K562 (cell line): ENCODE results near the gene HPS1. TPM values are rescaled to one million over a fixed set of nuclear protein-coding genes. Genes with fewer than 3 reads are reported as not detected.
A peak's percentile ranks its signal among the peaks of the same experiment; 100 is the strongest.

Experiments used
- ATAC-seq: fragments of 200-7000 bp; cut with Tn5 transposase; 3 replicates; pipeline ENCODE4 v1.9.1; 2020; ENCODE audit warnings: moderate library complexity
- BruUV-seq: library from RNA; stranded (reverse); fragments of 400-500 nt; replicated peaks from 2 replicates; lab custom pipeline; 2021; lab: Mats Ljungman, UMichigan
- CTCF ChIA-PET: fragments of 300-600 bp; formaldehyde crosslinking; extraction: SDS; loops from one replicate; lab custom pipeline; 2021; ENCODE audit warnings: low intra/inter-chr PET ratio; lab: Yijun Ruan, JAX
- POLR2A ChIA-PET: fragments of 300-600, 350-650 bp; sonication (Branson Sonifier 250); formaldehyde crosslinking; extraction: SDS; loops from one replicate; lab custom pipeline; 2021; ENCODE audit warnings: antibody characterized with exemption, inconsistent platforms; lab: Yijun Ruan, JAX
- DNase-seq, 4 experiments: peaks; one replicate each; pipeline versions ENCODE4 v3.0.0 to v3.0.0-alpha.2; 2011 to 2018; ENCODE audit warnings: low spot score in 3 of 4, mixed read lengths in 3 of 4; ENCODE audit errors: extremely low read depth in 1 of 4
- FAIRE-seq: peaks from 2 replicates; lab custom pipeline; 2011; peaks lifted over from hg19 to GRCh38; lab: Jason Lieb, UNC
- H2AFZ ChIP-seq: 2 replicates; pipeline ENCODE4 v1.6.0; 2011; ENCODE audit warnings: low read depth, low read length, control low read depth, inconsistent platforms
- H3K27ac ChIP-seq: fragments of 200-600 bp; 3 replicates; pipeline ENCODE4 v1.8.0; 2011; ENCODE audit warnings: low read depth, mild to moderate bottlenecking, control low read depth, inconsistent platforms, low read length, moderate library complexity, mixed read lengths; ENCODE audit errors: extremely low read depth
- H3K27me3 ChIP-seq, 2 experiments: fragments of 300-600 bp in 1 of 2; 2 replicates in 1 of 2; 3 replicates in 1 of 2; pipeline versions ENCODE4 v1.6.0 to v1.8.0; 2011; ENCODE audit warnings: inconsistent platforms in 2 of 2, low read length in 2 of 2, mild to moderate bottlenecking in 1 of 2, mixed read lengths in 1 of 2, moderate library complexity in 1 of 2; ENCODE audit not compliant: control insufficient read depth in 2 of 2, insufficient read depth in 2 of 2
- H3K36me3 ChIP-seq: fragments of 300-600 bp; 3 replicates; pipeline ENCODE4 v1.8.0; 2011; ENCODE audit warnings: mild to moderate bottlenecking, low read length, inconsistent platforms; ENCODE audit not compliant: control insufficient read depth, insufficient read depth
- H3K4me1 ChIP-seq, 2 experiments: fragments of 200-600 bp in 1 of 2; replicated peaks in 1 of 2; 2 replicates in 1 of 2; 3 replicates in 1 of 2; pipeline versions ENCODE4 v1.5.1 to v1.8.0; 2011; ENCODE audit warnings: inconsistent platforms in 2 of 2, low read length in 2 of 2, mild to moderate bottlenecking in 1 of 2, mixed read lengths in 1 of 2, moderate library complexity in 1 of 2; ENCODE audit not compliant: control insufficient read depth in 2 of 2, insufficient read depth in 2 of 2
- H3K4me2 ChIP-seq: 2 replicates; pipeline ENCODE4 v1.6.1; 2011; ENCODE audit warnings: low read length, control low read depth, inconsistent platforms, mixed read lengths; ENCODE audit not compliant: insufficient read depth
- H3K4me3 ChIP-seq: fragments of 200-600 bp; sonication (generic), shearing (Covaris generic); 2 replicates; pipeline ENCODE4 v1.5.1; 2016; ENCODE audit warnings: control low read depth, inconsistent platforms
- H3K79me2 ChIP-seq: fragments of 200-600 bp; 3 replicates; pipeline ENCODE4 v1.8.0; 2011; ENCODE audit warnings: low read length, inconsistent platforms; ENCODE audit not compliant: control insufficient read depth, insufficient read depth
- H3K9ac ChIP-seq, 2 experiments: 2 replicates each; pipeline versions ENCODE4 v1.6.0 to v1.6.1; 2011; ENCODE audit warnings: low read depth in 2 of 2, low read length in 2 of 2, control low read depth in 1 of 2, inconsistent platforms in 1 of 2, mild to moderate bottlenecking in 1 of 2, mixed read lengths in 1 of 2; ENCODE audit not compliant: insufficient read depth in 1 of 2
- H3K9me1 ChIP-seq: one replicate; pipeline ENCODE4 v1.6.0; 2011; ENCODE audit warnings: inconsistent platforms, mild to moderate bottlenecking, low read length, moderate library complexity; ENCODE audit not compliant: control insufficient read depth, insufficient read depth
- H3K9me3 ChIP-seq: replicated peaks from 2 replicates; pipeline ENCODE4 v1.5.1; 2011; ENCODE audit warnings: low read depth, low read length, inconsistent platforms; ENCODE audit not compliant: control insufficient read depth, insufficient read depth
- H4K20me1 ChIP-seq: replicated peaks from 2 replicates; pipeline ENCODE4 v1.6.1; 2011; ENCODE audit warnings: low read length, inconsistent platforms, mixed read lengths; ENCODE audit not compliant: control insufficient read depth, insufficient read depth
- ESRRB ChIP-seq: fragments of 250-450 bp; sonication (Bioruptor Pico); IDR thresholded peaks from 2 replicates; pipeline ENCODE4 v1.5.0; 2020; ENCODE audit warnings: mild to moderate bottlenecking, moderate library complexity, borderline replicate concordance
- FOXK1 ChIP-seq: sonication (generic); formaldehyde crosslinking; IDR thresholded peaks from 2 replicates; pipeline ENCODE4 v1.8.0; 2022; ENCODE audit warnings: missing genetic modification reagents, mild to moderate bottlenecking, borderline replicate concordance
- FOXM1 ChIP-seq, 2 experiments: fragments of 450-650 bp in 1 of 2; sonication (generic) in 1 of 2; formaldehyde crosslinking in 1 of 2; IDR thresholded peaks; 2 replicates each; pipeline versions ENCODE4 v1.6.1 to v1.9.0; 2017 to 2022; ENCODE audit warnings: low read depth in 2 of 2, mild to moderate bottlenecking in 2 of 2, missing genetic modification reagents in 1 of 2, moderate library complexity in 1 of 2
- HCFC1 ChIP-seq: IDR thresholded peaks from 2 replicates; pipeline ENCODE4 v1.6.1; 2012; ENCODE audit warnings: low read depth, low read length, improper control_type of control experiment
- HNRNPL ChIP-seq: fragments of 200-400 bp; formaldehyde crosslinking; IDR thresholded peaks from 2 replicates; pipeline ENCODE4 v1.6.1; 2017; ENCODE audit warnings: low read depth, mild to moderate bottlenecking, low read length
- MBD2 ChIP-seq: sonication (generic); IDR thresholded peaks from 2 replicates; pipeline ENCODE4 v1.6.1; 2016; ENCODE audit warnings: low read depth, borderline replicate concordance
- MYC ChIP-seq, 2 experiments: fragments of 250-450 bp in 1 of 2; sonication (Bioruptor Pico) in 1 of 2; IDR thresholded peaks; 2 replicates each; pipeline versions ENCODE4 v1.5.1 to v1.6.1; 2012 to 2021; ENCODE audit warnings: low read depth in 2 of 2, borderline replicate concordance in 1 of 2, improper control_type of control experiment in 1 of 2, low read length in 1 of 2, mild to moderate bottlenecking in 1 of 2, moderate library complexity in 1 of 2
- PTTG1 ChIP-seq: fragments of 450-650 bp; IDR thresholded peaks from 2 replicates; pipeline ENCODE4 v1.6.1; 2016; ENCODE audit warnings: low read depth, mild to moderate bottlenecking, missing genetic modification characterization, missing compliant biosample characterization
- TAF9B ChIP-seq: fragments of 450-650 bp; IDR thresholded peaks from 2 replicates; pipeline ENCODE4 v1.6.1; 2018; ENCODE audit warnings: mild to moderate bottlenecking; ENCODE audit not compliant: partially characterized antibody
- TOE1 ChIP-seq, 2 experiments: fragments of 450-650 bp in 1 of 2; sonication (generic) in 1 of 2; formaldehyde crosslinking in 1 of 2; IDR thresholded peaks; 2 replicates each; pipeline versions ENCODE4 v1.7.1 to v1.8.0; 2016 to 2022; ENCODE audit warnings: borderline replicate concordance in 2 of 2, mild to moderate bottlenecking in 2 of 2, antibody characterized with exemption in 1 of 2, inconsistent platforms in 1 of 2, low read depth in 1 of 2, missing genetic modification reagents in 1 of 2, moderate library complexity in 1 of 2
- ZFPM2 ChIP-seq: fragments of 250-450 bp; sonication (Bioruptor Pico); IDR thresholded peaks from 2 replicates; pipeline ENCODE4 v1.5.1; 2022; ENCODE audit warnings: mild to moderate bottlenecking
- ZNF12 ChIP-seq: sonication (generic); formaldehyde crosslinking; IDR thresholded peaks from 2 replicates; pipeline ENCODE4 v1.4.0; 2020; ENCODE audit warnings: mild to moderate bottlenecking, missing genetic modification reagents
- WGBS: fragments of 100-300 bp; shearing (Covaris generic); methylation state at CpG from one replicate; pipeline ENCODE4 v1.1.6; 2016; ENCODE audit warnings: low coverage, mixed read lengths; ENCODE audit not compliant: insufficient coverage; ENCODE audit errors: missing lambda C conversion rate; 5-methylcytosine and 5-hydroxymethylcytosine counted together
- in situ Hi-C: fragments of 300-500 bp; cut with MboI; formaldehyde crosslinking; loops from 4 replicates; pipeline ENCODE4 v1.15.0; 2018; ENCODE audit warnings: inconsistent platforms, mixed read lengths
- intact Hi-C: fragments of 100-400 bp; cut with micrococcal nuclease; formaldehyde crosslinking; loops from 2 replicates; pipeline ENCODE4 v1.14.2; 2022
- polyA plus RNA-seq, 8 experiments: library from polyadenylated mRNA; depleted of rRNA in 4 of 8; stranded (reverse) in 5 of 8; unstranded in 3 of 8; fragments of >200 nt; fragmentation: Nextera tagmentation in 2 of 8; fragmentation: Illumina TruSeq in 1 of 8; extraction: Ambion mirVana in 2 of 8; extraction: Trizol in 1 of 8; gene quantifications; 2 replicates each; pipeline versions ENCODE4 v1.2.1 to v1.2.3, GENCODE V29; 2011 to 2014; ENCODE audit warnings: inconsistent platforms in 1 of 8, missing spikeins in 1 of 8
- total RNA-seq, 7 experiments: library from RNA; depleted of rRNA in 6 of 7; stranded (reverse); fragments of >200 nt in 6 of 7; fragmentation: Illumina TruSeq in 2 of 7; extraction: Trizol in 2 of 7; gene quantifications; 2 replicates each; pipeline versions ENCODE4 v1.2.1 to v1.2.3, GENCODE V29; 2011 to 2021; ENCODE audit warnings: low replicate concordance in 1 of 7

Gene HPS1
- total and polyA plus RNA-seq, 9 of the 15 experiments (the other 6 are each of a cell fraction or from before 2014, with no cell fraction given) = 18.1 to 43.6 (median 26.3) TPM

DNA sequence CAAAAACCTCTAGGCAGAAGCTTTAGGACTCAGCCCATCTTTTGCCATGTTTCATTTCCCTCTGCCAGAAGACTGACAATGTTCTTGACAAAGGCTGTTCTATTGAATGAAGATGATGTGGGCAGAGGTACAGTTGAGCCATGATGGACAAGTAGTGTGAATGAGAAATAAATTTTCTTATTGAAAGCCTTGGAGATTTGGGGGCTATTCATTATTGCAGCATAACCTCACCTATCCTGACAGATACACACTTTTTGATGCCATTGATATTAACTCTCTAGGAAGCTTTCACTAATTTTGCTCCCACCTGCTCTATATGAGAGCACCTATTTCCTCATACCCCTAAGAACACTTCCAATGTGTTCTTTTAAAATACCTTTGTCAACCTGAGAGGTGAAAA is 36.9 kb upstream of the HPS1 start:
- Histone ChIP-seq H3K79me2 (no peaks in the 10 kb centered on the region), H3K36me3 (no peaks in the 10 kb centered on the region), H3K9me1 (no peaks in the 10 kb centered on the region), H2AFZ (no peak overlapping the region), H3K4me1 (no peaks in the 10 kb centered on the region), H3K9ac (no peak overlapping the region), H4K20me1 (no peaks in the 10 kb centered on the region), H3K9me3 (no peaks in the 10 kb centered on the region; the same call in 1 of the 2 replicates), H3K27me3 (no peaks in the 10 kb centered on the region), H3K4me2 (no peak overlapping the region), H3K27ac (no peak overlapping the region), H3K4me3 (no peak overlapping the region)
- in situ Hi-C loops = no loop called here
- ChIA-PET CTCF (no interaction called here), POLR2A (no interaction called here)
- FAIRE-seq = no peak
- BruUV-seq = no TSS peak
- TF ChIP-seq MBD2 (no peak), ZNF12 (CRISPR knock-in tag) (peak; percentile 82; the same call in 1 of the 2 replicates), HCFC1 (no peak)
- intact Hi-C loops = no loop called here
- DNase-seq = no peak
- no peak for ATAC-seq

DNA sequence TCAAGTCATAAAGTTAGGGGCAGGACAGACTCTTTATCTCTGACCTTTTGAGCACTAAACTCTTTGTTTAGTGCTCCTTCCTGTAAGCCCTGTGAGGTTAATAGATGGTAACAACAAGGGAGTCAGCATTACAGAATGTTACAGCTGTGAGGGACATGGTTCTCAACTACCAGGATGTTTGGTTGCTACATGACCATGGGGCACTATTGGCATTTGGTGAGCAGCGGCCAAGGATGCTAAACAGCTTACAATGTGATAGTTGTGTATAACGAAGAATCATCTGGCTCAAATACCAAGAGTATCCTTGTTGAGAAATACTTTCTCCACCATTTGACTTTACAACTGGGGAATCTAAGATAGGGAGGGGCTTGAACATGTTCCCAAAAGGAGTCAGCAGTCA is 35.4 kb upstream of the HPS1 start:
- POLR2A ChIA-PET = interaction anchor here (1.0 kb wide), 1 partner anchor 12 kb away, joined by 3 read pairs; no protein-coding TSS in a partner anchor
- Histone ChIP-seq H3K4me1 (no peaks in the 10 kb centered on the region), H3K36me3 (no peaks in the 10 kb centered on the region), H3K4me3 (no peak overlapping the region), H3K4me2 (no peak overlapping the region), H4K20me1 (no peaks in the 10 kb centered on the region), H3K9me1 (no peaks in the 10 kb centered on the region), H3K27ac (no peak overlapping the region), H3K79me2 (no peaks in the 10 kb centered on the region), H3K9ac (no peak overlapping the region), H2AFZ (no peak overlapping the region), H3K9me3 (no peaks in the 10 kb centered on the region; the same call in 1 of the 2 replicates), H3K27me3 (0 out of 5 replicates have a peak, but pooled peaks cover 0 to 3% of the 10 kb centered on the region in 2 experiments)
- ATAC-seq (no peak), FAIRE-seq (no peak), DNase-seq (no peak)
- 5% methylated on average over 2 of the region's 2 CpGs for WGBS
- intact Hi-C loops = no loop called here
- CTCF ChIA-PET = no interaction called here
- TF ChIP-seq MYC (IDR thresholded peaks at IDR 0.05; ENCODE audit: low read depth, low read length) (no peak), MYC (CRISPR knock-in tag; IDR thresholded peaks at IDR 0.05; ENCODE audit: borderline replicate concordance, low read depth) (no peak), ZFPM2 (CRISPR knock-in tag) (no peak), TAF9B (no peak), FOXK1 (CRISPR knock-in tag) (no peak), TOE1 (IDR thresholded peaks at IDR 0.05; ENCODE audit: borderline replicate concordance) (no peak), TOE1 (CRISPR knock-in tag; IDR thresholded peaks at IDR 0.05; ENCODE audit: borderline replicate concordance, low read depth) (no peak), HNRNPL (no peak), FOXM1 (IDR thresholded peaks at IDR 0.05; ENCODE audit: low read depth) (no peak), FOXM1 (CRISPR knock-in tag; IDR thresholded peaks at IDR 0.05; ENCODE audit: low read depth) (no peak), PTTG1 (tag) (no peak), ESRRB (CRISPR knock-in tag) (no peak)
- BruUV-seq = no TSS peak
- in situ Hi-C loops = no loop called here
